ENCODE data around the gene FSHB. TPM values are rescaled to one million over a fixed set of nuclear protein-coding genes. Genes with fewer than 3 reads are reported as not detected.

FSHB gene
- total and polyA plus RNA-seq, 2 of the 4 experiments (the other 2 are of a cell fraction): not detected

GRCh38 chr11:30270671-30271070 lies 39.9 kb downstream of the FSHB start:
- Histone ChIP-seq H3K4me2 (ENCODE audit: low read depth, low read length) (no peak overlapping the region), H4K91ac (ENCODE audit: insufficient read depth, low read depth, low read length) (no peak overlapping the region), H3K14ac (replicated peaks; ENCODE audit: low read depth, low read length) (no peak overlapping the region), H3K4me1 (ENCODE audit: control insufficient read depth, insufficient read depth, low read length) (no peaks in the 10 kb centered on the region), H3K23ac (ENCODE audit: low read depth, low read length) (no peak overlapping the region), H3K36me3 (ENCODE audit: control insufficient read depth, insufficient read depth, low read length) (no peaks in the 10 kb centered on the region), H2AFZ (replicated peaks; ENCODE audit: low read length, poor library complexity) (no peak overlapping the region), H4K8ac (ENCODE audit: low read depth in 2 of 2, low read length in 2 of 2) (no peak overlapping the region), H3K4me3 (ENCODE audit: insufficient read depth, low read depth, low read length) (no peak overlapping the region), H3K27me3 (ENCODE audit: control insufficient read depth, insufficient read depth, low read length) (no peaks in the 10 kb centered on the region), H3K9me3 (ENCODE audit: control insufficient read depth, insufficient read depth, low read length) (no peaks in the 10 kb centered on the region), H3K18ac (ENCODE audit: low read depth, low read length) (no peak overlapping the region), H2AK5ac (ENCODE audit: low read depth, low read length) (no peak overlapping the region), H3K56ac (ENCODE audit: extremely low read depth, insufficient read depth, low read length) (no peak overlapping the region), H2BK15ac (ENCODE audit: low read depth, low read length) (no peak overlapping the region), H2BK5ac (ENCODE audit: low read depth, low read length, poor library complexity, severe bottlenecking) (no peak overlapping the region), H3K27ac (ENCODE audit: insufficient read depth, low read length) (no peak overlapping the region), H3K9me1 (ENCODE audit: insufficient read depth, low read length) (no peaks in the 10 kb centered on the region), H4K5ac (ENCODE audit: low read depth, low read length) (no peak overlapping the region), H2AK9ac (replicated peaks; ENCODE audit: low read depth, low read length, poor library complexity) (no peak overlapping the region), H3K4ac (ENCODE audit: low read depth, low read length) (no peak overlapping the region), H3K79me1 (ENCODE audit: low read depth in 1 of 2, low read length in 2 of 2) (no peaks in the 10 kb centered on the region), H4K20me1 (ENCODE audit: insufficient read depth, low read length) (no peaks in the 10 kb centered on the region), H2BK120ac (ENCODE audit: low read depth, low read length) (no peak overlapping the region), H3K9ac (ENCODE audit: low read depth, low read length) (no peak overlapping the region), H2BK20ac (ENCODE audit: low read depth, low read length) (no peak overlapping the region)
- in situ Hi-C loops (cut with MboI; ENCODE audit: low sequenced_read_pairs) (no loop called here), dilution Hi-C loops (cut with HindIII; ENCODE audit: low sequenced_read_pairs, unreplicated experiment) (no loop called here), intact Hi-C loops (cut with micrococcal nuclease) (no loop called here)
- CTCF ChIA-PET: interaction anchor here (0.6 kb wide), 1 partner anchor 53 kb away, joined by 3 read pairs; the partner anchor contains the start of gene ARL14EP
- BruUV-seq (replicated peaks): no TSS peak
- TF ChIP-seq RCOR1 (IDR thresholded peaks at IDR 0.05; ENCODE audit: insufficient replicate concordance, low read length) (no peak), ELK1 (IDR thresholded peaks at IDR 0.05; ENCODE audit: borderline replicate concordance, low read depth, low read length) (no peak), RAD21 (IDR thresholded peaks at IDR 0.05; ENCODE audit: low read length) (no peak), RFX5 (IDR thresholded peaks at IDR 0.05; ENCODE audit: low read depth, low read length) (no peak), FOS (IDR thresholded peaks at IDR 0.05; ENCODE audit: low read depth, low read length) (no peak), MAZ (IDR thresholded peaks at IDR 0.05; ENCODE audit: borderline replicate concordance, low read depth, low read length) (no peak), MAFK (IDR thresholded peaks at IDR 0.05; ENCODE audit: low read depth, low read length) (no peak), POLR2A (IDR thresholded peaks at IDR 0.05; ENCODE audit: low read depth, low read length) (no peak), CHD1 (IDR thresholded peaks at IDR 0.05; ENCODE audit: low read depth, low read length) (no peak), SMC3 (IDR thresholded peaks at IDR 0.05; ENCODE audit: low read depth, low read length) (no peak), CEBPB (IDR thresholded peaks at IDR 0.05; ENCODE audit: low read depth, low read length) (no peak), NFE2L2 (IDR thresholded peaks at IDR 0.05; ENCODE audit: low read depth, low read length) (no peak), BHLHE40 (IDR thresholded peaks at IDR 0.05; ENCODE audit: low read depth, low read length) (no peak), MXI1 (IDR thresholded peaks at IDR 0.05; ENCODE audit: borderline replicate concordance, low read depth, low read length) (no peak)
- TF ChIP-seq, protein P1, sequence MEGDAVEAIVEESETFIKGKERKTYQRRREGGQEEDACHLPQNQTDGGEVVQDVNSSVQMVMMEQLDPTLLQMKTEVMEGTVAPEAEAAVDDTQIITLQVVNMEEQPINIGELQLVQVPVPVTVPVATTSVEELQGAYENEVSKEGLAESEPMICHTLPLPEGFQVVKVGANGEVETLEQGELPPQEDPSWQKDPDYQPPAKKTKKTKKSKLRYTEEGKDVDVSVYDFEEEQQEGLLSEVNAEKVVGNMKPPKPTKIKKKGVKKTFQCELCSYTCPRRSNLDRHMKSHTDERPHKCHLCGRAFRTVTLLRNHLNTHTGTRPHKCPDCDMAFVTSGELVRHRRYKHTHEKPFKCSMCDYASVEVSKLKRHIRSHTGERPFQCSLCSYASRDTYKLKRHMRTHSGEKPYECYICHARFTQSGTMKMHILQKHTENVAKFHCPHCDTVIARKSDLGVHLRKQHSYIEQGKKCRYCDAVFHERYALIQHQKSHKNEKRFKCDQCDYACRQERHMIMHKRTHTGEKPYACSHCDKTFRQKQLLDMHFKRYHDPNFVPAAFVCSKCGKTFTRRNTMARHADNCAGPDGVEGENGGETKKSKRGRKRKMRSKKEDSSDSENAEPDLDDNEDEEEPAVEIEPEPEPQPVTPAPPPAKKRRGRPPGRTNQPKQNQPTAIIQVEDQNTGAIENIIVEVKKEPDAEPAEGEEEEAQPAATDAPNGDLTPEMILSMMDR (conservative IDR thresholded peaks at IDR 0.05; ENCODE audit: low read depth, low read length): no peak
- TF ChIP-seq, protein P2, sequence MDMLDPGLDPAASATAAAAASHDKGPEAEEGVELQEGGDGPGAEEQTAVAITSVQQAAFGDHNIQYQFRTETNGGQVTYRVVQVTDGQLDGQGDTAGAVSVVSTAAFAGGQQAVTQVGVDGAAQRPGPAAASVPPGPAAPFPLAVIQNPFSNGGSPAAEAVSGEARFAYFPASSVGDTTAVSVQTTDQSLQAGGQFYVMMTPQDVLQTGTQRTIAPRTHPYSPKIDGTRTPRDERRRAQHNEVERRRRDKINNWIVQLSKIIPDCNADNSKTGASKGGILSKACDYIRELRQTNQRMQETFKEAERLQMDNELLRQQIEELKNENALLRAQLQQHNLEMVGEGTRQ (IDR thresholded peaks at IDR 0.05; ENCODE audit: low read depth, low read length): no peak
- ATAC-seq (ENCODE audit: low read depth): no peak
- DNase-seq: no peak
- POLR2A ChIA-PET (ENCODE audit: unreplicated experiment): no interaction called here
